Caki2 (cell line): Measurements from ENCODE around the gene RASGRP1. TPM values are rescaled to one million over a fixed set of nuclear protein-coding genes. Genes with fewer than 3 reads are reported as not detected.

Experiments used
- DNase-seq: peaks from one replicate; pipeline ENCODE4 v3.0.0-alpha.2; 2015; ENCODE audit warnings: low read depth
- in situ Hi-C: cut with HindIII; loops from 2 replicates; pipeline ENCODE4 v1.10.0; 2016; ENCODE audit warnings: low sequenced_read_pairs, low pct_unique_long_range_greater_than_20kb, mixed read lengths
- total RNA-seq: library from RNA; depleted of rRNA; stranded (reverse); fragments of >200 nt; shearing (Covaris generic); gene quantifications from 2 replicates; pipeline ENCODE4 v1.2.3, GENCODE V29; 2014; ENCODE audit warnings: low replicate concordance

RASGRP1 gene
- total RNA-seq, 1 experiment from 2014 or later: 0.30 TPM

DNA sequence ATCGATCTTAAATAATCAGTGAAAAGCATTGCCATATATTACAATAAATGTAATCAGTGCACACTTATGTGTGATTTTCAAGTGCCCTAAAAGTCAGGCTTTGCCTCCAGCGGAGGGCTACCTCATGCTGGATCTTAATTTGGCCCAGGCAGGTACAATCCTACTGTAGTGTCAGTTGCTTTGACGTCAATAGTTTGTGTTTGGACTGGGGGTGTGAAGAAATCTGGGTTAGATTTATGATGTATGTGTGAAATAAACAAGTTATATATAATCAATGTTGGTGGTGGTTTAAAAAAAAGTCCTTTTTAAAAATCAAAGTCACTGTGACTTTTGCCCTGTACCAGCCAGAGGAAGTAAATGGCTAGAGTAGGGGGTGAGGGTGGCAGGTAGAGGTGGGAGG, 14.0 kb upstream of the RASGRP1 start:
- DNase-seq: no peak
- in situ Hi-C loops: no loop called here

DNA sequence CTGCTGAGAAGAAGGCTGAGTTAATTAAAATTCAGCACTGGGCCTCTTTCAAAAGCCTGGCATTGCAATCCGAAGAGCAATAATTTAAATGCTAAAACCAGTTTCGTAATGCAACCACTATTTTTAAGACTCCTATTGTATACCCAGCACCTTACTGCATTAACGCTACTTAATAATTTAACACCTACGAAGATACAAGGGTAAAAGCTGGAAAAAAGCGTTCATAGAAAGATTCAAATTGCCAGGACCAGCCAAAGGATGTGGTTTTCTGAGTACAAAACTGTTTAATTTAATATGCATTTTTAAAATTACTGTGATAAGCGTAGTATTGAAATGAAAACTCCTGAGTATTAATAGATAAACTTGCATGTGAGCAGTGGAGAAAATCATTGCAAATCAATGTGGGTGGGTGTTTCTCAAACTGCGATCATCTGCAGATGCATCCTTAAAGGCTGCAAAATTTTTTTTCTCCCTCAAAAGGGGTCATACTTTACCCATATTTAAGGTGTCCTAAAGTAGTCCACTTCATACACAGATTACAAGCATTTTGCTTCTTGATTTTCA, 12.9 kb upstream of the RASGRP1 start:
- no peak for DNase-seq
- in situ Hi-C loops: no loop called here

- DNase-seq: no peak
- in situ Hi-C loops: no loop called here
These were observed 12.2 kb upstream of the RASGRP1 start for GRCh38 chr15:38576837-38577236.

- DNase-seq: no peak
- in situ Hi-C loops: no loop called here
These were observed 11.6 kb upstream of the RASGRP1 start for GRCh38 chr15:38576261-38576660.

GRCh38 chr15:38565287-38565670, 665 bp upstream of the RASGRP1 start:
- in situ Hi-C loops: no loop called here
- no peak for DNase-seq

GRCh38 chr15:38563723-38564519, 693 bp downstream of the RASGRP1 start:
- in situ Hi-C loops: no loop called here
- peak; percentile 56 for DNase-seq

DNA sequence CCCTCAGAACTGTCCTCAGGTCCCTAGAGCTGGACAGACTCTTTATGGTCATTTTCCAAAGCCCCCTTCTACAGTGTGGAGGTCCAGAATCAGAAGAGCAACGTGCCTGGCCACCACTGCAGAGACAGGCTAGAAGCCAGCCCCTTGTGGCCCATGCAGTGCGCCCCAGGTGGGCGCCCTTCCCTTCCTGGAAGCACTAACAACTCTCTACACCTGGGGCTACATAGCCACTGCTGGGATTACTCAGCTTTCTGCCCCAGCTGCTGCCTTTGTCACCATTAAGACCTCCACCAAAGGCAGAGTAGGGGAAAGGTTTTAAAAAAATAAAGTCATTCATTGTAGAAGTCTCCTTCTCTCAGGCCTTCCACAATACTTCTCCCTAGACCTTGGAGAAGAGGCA, 2.3 kb downstream of the RASGRP1 start:
- no peak for DNase-seq
- in situ Hi-C loops: no loop called here

GRCh38 chr15:38560456-38560926, 4.1 kb downstream of the RASGRP1 start:
- DNase-seq: no peak
- in situ Hi-C loops: no loop called here

DNA sequence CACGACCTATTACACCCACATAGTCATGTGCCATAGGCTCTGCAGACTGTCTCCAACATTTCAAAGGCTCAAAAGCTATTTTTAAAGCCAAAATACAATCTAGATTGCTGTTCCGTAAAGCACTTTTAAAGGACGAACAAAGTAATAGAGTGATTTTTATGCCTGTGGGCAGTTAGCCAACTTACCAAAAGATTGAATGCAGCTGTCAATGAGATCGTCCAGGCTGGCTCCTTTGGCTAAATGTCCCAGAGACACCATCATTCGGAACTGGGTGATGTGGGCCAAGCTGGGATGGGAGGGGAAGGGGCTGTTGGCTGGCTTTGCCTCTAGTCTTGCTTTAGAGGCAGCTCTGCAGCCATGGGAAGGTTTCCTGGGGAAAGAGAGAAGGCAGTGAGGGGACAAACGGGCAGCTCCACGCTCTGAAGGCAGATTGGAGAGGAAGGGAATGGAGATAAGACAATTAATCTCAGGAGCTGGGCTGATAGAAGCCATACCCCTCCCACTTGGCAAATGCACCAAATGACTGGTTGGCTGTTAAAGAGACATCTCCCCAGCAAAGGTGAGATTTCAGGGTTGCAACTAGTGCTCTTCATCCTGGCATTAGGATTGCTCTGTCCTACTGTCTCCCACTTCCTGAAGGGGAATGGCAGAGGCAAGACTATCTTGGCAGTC, 4.8 kb downstream of the RASGRP1 start:
- in situ Hi-C loops: no loop called here
- DNase-seq: no peak

DNA sequence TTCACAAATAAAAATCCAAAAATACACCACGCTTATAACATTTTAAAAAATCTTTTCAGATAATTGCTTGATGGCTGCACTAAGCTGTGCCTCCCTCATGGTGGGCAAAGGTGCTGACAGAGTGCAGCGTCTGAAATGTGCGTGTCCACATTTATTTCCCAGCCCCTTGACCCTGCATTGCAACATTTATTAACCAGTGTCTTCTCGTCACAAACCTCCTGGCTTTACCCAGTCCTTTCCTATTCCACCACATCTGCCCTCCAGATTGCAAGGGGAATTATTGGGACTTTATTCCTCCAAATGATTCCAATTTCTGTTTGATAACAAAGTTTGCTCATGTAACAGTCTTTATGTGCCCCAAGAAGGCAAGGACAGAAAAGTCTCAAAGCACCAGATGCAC, 5.5 kb downstream of the RASGRP1 start:
- DNase-seq: no peak
- in situ Hi-C loops: no loop called here

GRCh38 chr15:38558372-38559059, 6.1 kb downstream of the RASGRP1 start:
- in situ Hi-C loops: no loop called here

DNA sequence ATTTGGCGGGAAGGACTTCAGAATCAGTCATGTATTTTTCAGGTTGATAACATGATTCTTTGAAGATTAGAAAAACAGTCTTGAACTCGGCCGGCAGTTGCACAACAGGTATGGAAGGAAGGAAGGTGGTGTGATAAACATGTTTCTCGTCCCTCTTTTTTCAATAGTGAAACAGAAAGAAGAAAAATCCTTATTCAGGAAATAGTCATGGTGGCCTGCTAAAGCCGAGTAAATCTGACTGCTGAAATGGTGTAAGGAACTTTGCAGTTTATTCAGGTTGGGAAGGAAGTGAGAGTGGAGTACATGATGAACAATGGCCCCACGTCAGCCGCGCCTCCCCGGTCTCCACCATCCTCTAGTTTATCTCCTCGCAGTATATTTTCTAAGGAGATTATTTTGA, 6.7 kb downstream of the RASGRP1 start:
- in situ Hi-C loops: no loop called here
- DNase-seq: no peak

More at GRCh38 chr15:38558372-38559059, 6.1 kb downstream of the RASGRP1 start:
- no peak for DNase-seq

- in situ Hi-C loops: no loop called here
These were observed 8.8 kb downstream of the RASGRP1 start for GRCh38 chr15:38555686-38556334.

GRCh38 chr15:38554354-38554753, 10.3 kb downstream of the RASGRP1 start:
- DNase-seq: peak; percentile 40
- in situ Hi-C loops: no loop called here

More at GRCh38 chr15:38555686-38556334, 8.8 kb downstream of the RASGRP1 start:
- peak; percentile 27 for DNase-seq

- DNase-seq: no peak
- in situ Hi-C loops: no loop called here
These were observed 11.5 kb downstream of the RASGRP1 start for GRCh38 chr15:38553071-38553470.

- DNase-seq: no peak
- in situ Hi-C loops: no loop called here
These were observed 12.6 kb downstream of the RASGRP1 start for GRCh38 chr15:38551720-38552648.

DNA sequence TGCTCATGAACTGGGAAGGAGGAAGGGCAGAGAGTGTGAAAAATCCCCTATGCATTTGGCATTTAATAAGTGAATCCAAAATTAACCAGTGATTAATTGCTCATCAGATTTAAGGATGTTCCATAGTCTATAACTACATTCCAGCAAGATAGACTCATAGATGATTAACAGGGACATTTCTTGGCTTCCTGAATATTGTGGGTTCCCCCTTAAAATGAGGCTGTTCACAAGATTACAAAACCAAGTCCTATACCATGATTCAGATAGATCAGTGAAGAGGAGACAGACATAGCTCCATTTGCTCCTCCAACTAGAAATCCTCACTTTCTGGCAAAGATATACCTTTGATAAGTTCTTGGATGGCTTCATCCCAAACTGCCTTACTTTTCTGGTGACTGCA, 15.4 kb downstream of the RASGRP1 start:
- in situ Hi-C loops: no loop called here
- DNase-seq: no peak
